ENCODE data around the gene SLC12A3. TPM values are rescaled to one million over a fixed set of nuclear protein-coding genes. Genes with fewer than 3 reads are reported as not detected.
A peak's percentile ranks its signal among the peaks of the same experiment; 100 is the strongest.

SLC12A3 gene, protein sequence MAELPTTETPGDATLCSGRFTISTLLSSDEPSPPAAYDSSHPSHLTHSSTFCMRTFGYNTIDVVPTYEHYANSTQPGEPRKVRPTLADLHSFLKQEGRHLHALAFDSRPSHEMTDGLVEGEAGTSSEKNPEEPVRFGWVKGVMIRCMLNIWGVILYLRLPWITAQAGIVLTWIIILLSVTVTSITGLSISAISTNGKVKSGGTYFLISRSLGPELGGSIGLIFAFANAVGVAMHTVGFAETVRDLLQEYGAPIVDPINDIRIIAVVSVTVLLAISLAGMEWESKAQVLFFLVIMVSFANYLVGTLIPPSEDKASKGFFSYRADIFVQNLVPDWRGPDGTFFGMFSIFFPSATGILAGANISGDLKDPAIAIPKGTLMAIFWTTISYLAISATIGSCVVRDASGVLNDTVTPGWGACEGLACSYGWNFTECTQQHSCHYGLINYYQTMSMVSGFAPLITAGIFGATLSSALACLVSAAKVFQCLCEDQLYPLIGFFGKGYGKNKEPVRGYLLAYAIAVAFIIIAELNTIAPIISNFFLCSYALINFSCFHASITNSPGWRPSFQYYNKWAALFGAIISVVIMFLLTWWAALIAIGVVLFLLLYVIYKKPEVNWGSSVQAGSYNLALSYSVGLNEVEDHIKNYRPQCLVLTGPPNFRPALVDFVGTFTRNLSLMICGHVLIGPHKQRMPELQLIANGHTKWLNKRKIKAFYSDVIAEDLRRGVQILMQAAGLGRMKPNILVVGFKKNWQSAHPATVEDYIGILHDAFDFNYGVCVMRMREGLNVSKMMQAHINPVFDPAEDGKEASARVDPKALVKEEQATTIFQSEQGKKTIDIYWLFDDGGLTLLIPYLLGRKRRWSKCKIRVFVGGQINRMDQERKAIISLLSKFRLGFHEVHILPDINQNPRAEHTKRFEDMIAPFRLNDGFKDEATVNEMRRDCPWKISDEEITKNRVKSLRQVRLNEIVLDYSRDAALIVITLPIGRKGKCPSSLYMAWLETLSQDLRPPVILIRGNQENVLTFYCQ
- not detected for total RNA-seq

DNA sequence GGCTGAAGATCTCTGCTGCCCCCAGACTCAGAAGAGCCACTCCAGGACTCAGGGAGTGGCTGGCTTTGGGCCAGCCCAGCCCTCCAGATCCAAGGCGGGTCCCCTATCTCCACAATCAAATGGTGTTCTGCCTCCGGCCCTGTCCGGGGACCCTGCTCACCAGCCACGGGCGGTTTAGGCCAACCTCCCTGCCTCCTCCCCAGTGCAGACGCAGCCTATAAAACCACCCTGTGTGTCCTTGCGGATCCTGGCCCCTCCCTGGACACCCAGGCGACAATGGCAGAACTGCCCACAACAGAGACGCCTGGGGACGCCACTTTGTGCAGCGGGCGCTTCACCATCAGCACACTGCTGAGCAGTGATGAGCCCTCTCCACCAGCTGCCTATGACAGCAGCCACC, at the start of gene SLC12A3:
TSS of gene SLC12A3 (plus strand) at position 248 of the 400 bp plus-strand sequence. CDS start at position 277, 29 bp downstream.
- DNase-seq, result no peak
- Mint-ChIP-seq H3K4me1 (ENCODE audit: low read depth) (peaks cover 25% of the 10 kb centered on the region), H3K27me3 (ENCODE audit: low read depth) (no peaks in the 10 kb centered on the region), H3K9me3 (no peaks in the 10 kb centered on the region), H3K4me3 (no peak within 1 kb of the TSS), H3K36me3 (ENCODE audit: low read depth) (no peaks in the 10 kb centered on the region), H3K27ac (no peak within 1 kb of the TSS)
- CTCF ChIA-PET, result interaction anchor here (1.0 to 12.9 kb wide), 4 partner anchors 8 to 177 kb away, joined by 3 to 200 read pairs (median 3); no protein-coding TSS in a partner anchor
- intact Hi-C loops (cut with micrococcal nuclease), result loop anchor here (5.0 to 10.0 kb wide), 2 partner anchors 180 to 288 kb away; no protein-coding TSS in a partner anchor

DNA sequence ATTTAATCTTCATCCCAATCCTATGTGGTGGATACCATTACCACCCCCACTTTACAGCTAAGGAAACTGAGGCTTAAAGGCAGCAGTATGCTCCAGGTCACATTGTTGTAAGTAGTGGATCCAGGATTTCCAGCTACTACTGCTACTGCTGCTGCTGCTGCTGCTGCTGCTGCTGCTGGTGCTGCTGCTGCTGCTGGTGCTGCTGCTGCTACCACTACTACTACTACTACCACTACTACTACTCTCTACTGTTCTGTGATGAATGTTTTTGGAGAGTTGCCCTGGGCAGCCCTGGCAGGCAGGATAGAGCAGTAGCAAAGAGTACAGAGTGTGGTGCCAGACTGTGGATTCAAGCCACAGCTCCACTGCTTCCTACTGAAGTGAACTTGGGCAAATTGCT, 49.3 kb upstream of the SLC12A3 start:
- H3K4me1 Mint-ChIP-seq (ENCODE audit: low read depth), result no peaks in the 10 kb centered on the region
- H3K36me3 Mint-ChIP-seq (ENCODE audit: low read depth), result peaks cover 9% of the 10 kb centered on the region
- no peak overlapping the region for H3K4me3 Mint-ChIP-seq
- DNase-seq, result no peak
- intact Hi-C loops (cut with micrococcal nuclease), result no loop called here
- H3K9me3 Mint-ChIP-seq, result no peaks in the 10 kb centered on the region
- CTCF ChIA-PET, result no interaction called here
- no peaks in the 10 kb centered on the region for H3K27me3 Mint-ChIP-seq (ENCODE audit: low read depth)
- no peak overlapping the region for H3K27ac Mint-ChIP-seq

DNA sequence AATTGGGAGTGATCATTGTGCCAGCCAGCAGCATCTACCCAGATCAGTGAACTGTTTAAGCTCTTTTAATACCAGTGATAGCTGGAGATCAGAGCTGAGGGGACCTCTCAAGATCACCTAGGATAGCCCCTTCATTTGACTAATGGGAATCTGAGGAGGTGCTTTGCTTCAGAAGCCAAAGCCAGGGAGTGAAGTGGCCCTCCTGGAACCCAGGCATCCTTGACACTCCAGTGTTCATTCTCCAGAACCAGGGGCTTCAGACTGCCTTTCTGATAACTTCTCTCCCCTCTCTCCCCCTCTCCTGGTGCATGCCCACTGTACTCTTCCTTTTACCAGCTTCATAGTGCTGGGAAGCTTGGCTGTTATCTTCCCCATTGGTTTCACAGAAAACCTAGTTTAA, 48.0 kb upstream of the SLC12A3 start:
- no peaks in the 10 kb centered on the region for H3K27me3 Mint-ChIP-seq (ENCODE audit: low read depth)
- H3K27ac Mint-ChIP-seq, result no peak overlapping the region
- no peak overlapping the region for H3K4me3 Mint-ChIP-seq
- intact Hi-C loops (cut with micrococcal nuclease), result no loop called here
- no peaks in the 10 kb centered on the region for H3K4me1 Mint-ChIP-seq (ENCODE audit: low read depth)
- H3K36me3 Mint-ChIP-seq (ENCODE audit: low read depth), result peaks cover 16% of the 10 kb centered on the region
- CTCF ChIA-PET, result interaction anchor here (0.8 to 1.7 kb wide), 2 partner anchors 24 to 135 kb away, joined by 3 to 4 read pairs; no protein-coding TSS in a partner anchor
- DNase-seq, result no peak
- no peaks in the 10 kb centered on the region for H3K9me3 Mint-ChIP-seq

DNA sequence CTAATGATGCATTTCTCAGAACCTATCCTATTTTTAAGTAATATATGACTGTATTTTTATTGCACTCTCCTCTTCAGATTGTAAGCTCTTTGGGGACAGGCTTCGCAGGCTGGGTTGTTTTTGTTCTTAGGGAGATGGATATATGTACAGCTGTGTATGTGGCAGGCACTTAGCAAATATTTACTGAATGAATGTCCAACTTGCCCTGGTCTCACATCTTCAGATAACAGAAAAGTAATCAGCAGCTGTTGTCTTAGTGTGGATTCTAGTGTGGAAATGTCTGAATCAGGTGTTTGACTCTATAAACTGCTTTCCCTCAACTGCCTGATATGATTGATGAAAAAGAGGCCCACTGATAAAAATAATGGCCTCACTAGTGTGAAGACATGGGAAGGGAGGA, 47.1 kb upstream of the SLC12A3 start:
- no peak for DNase-seq
- Mint-ChIP-seq H3K36me3 (ENCODE audit: low read depth) (peaks cover 19% of the 10 kb centered on the region), H3K4me3 (no peak overlapping the region), H3K9me3 (no peaks in the 10 kb centered on the region), H3K27ac (no peak overlapping the region), H3K27me3 (ENCODE audit: low read depth) (no peaks in the 10 kb centered on the region), H3K4me1 (ENCODE audit: low read depth) (no peaks in the 10 kb centered on the region)
- CTCF ChIA-PET, result interaction anchor here (0.8 to 1.7 kb wide), 3 partner anchors 12 to 134 kb away, joined by 3 to 4 read pairs (median 3); no protein-coding TSS in a partner anchor
- intact Hi-C loops (cut with micrococcal nuclease), result no loop called here

DNA sequence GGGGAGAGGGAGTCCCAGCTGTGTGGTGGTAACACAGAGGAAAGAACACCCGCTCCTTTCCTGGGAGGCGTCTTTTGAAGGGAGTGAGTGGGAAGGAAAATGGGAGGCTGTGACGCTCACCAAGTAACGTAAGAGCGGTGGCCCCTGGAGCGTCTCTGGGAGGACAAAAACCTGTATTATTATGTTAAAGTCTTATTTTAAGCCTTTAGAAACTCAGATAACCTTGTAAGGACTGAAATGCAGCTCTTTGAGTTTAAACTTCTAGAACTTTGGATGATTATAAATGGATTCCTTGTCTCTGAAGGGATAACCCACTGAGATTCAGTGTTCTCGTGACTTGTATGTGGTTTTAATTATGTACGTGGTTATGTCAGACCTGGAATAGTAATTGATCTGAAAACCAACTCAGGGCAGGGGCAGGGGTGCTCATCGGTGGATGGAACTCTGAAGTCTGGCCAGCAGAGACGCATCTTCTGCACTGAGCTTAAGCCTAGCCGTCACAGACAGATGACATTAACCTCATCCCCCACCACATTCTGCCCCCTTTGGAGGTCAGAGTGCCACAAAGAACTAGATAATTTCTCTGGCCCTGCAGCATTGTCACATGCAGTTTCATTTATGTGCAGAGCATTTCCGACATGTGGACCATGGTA, 41.8 kb upstream of the SLC12A3 start:
- Mint-ChIP-seq H3K27ac (no peak overlapping the region), H3K9me3 (no peaks in the 10 kb centered on the region), H3K4me3 (no peak overlapping the region), H3K27me3 (ENCODE audit: low read depth) (no peaks in the 10 kb centered on the region), H3K36me3 (ENCODE audit: low read depth) (peaks cover 38% of the 10 kb centered on the region), H3K4me1 (ENCODE audit: low read depth) (no peaks in the 10 kb centered on the region)
- CTCF ChIA-PET, result no interaction called here
- DNase-seq, result no peak
- intact Hi-C loops (cut with micrococcal nuclease), result no loop called here

DNA sequence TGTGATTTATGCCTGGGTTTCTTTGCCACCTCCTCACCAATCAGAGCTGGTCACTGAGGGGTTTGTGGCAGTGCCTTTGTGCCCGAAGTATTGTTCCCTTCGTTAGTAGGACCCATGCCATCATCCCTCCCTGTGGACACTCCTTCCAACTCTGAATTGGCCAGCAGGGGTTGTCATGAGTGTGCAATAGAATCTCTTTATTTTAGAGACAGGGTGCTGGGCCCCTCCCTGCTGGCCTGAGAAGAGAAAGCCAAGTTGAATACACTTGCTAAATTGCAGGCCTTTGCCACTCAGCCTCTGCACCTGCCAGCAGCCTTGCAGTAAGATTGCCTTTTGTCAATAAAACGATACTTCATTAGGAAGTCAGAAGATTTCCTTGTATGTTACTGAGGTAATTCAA, 40.7 kb upstream of the SLC12A3 start:
- no peak overlapping the region for H3K4me3 Mint-ChIP-seq
- no peak overlapping the region for H3K27ac Mint-ChIP-seq
- H3K4me1 Mint-ChIP-seq (ENCODE audit: low read depth), result no peaks in the 10 kb centered on the region
- intact Hi-C loops (cut with micrococcal nuclease), result no loop called here
- no peak for DNase-seq
- CTCF ChIA-PET, result interaction anchor here (0.7 to 1.5 kb wide), 3 partner anchors 32 to 113 kb away, joined by 3 to 4 read pairs (median 3); no protein-coding TSS in a partner anchor
- H3K9me3 Mint-ChIP-seq, result no peaks in the 10 kb centered on the region
- H3K36me3 Mint-ChIP-seq (ENCODE audit: low read depth), result peaks cover 43% of the 10 kb centered on the region
- H3K27me3 Mint-ChIP-seq (ENCODE audit: low read depth), result no peaks in the 10 kb centered on the region

DNA sequence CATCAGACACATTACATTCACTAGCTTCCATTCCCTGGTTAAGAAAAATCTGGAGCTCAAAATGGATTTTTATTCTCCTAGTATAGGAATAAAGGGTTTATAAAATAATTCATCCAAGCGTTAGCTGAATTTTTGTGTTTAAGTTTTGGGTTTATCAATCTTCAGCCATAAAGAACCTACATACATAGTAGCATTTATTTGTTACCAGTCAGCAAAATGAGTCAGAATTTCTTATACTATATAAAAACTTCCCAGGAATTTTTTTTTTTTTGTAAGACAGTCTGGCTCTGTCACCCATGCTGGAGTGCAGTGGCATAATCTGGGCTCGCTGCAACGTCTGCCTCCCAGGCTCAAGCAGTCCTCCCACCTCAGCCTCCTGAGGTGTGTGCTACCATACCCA, 40.2 kb upstream of the SLC12A3 start:
- no peaks in the 10 kb centered on the region for H3K9me3 Mint-ChIP-seq
- no peak overlapping the region for H3K27ac Mint-ChIP-seq
- CTCF ChIA-PET, result interaction anchor here (0.7 to 1.5 kb wide), 3 partner anchors 31 to 112 kb away, joined by 3 to 4 read pairs (median 3); no protein-coding TSS in a partner anchor
- intact Hi-C loops (cut with micrococcal nuclease), result no loop called here
- no peak overlapping the region for H3K4me3 Mint-ChIP-seq
- no peak for DNase-seq
- no peaks in the 10 kb centered on the region for H3K27me3 Mint-ChIP-seq (ENCODE audit: low read depth)
- H3K36me3 Mint-ChIP-seq (ENCODE audit: low read depth), result peaks cover 45% of the 10 kb centered on the region
- H3K4me1 Mint-ChIP-seq (ENCODE audit: low read depth), result no peaks in the 10 kb centered on the region

DNA sequence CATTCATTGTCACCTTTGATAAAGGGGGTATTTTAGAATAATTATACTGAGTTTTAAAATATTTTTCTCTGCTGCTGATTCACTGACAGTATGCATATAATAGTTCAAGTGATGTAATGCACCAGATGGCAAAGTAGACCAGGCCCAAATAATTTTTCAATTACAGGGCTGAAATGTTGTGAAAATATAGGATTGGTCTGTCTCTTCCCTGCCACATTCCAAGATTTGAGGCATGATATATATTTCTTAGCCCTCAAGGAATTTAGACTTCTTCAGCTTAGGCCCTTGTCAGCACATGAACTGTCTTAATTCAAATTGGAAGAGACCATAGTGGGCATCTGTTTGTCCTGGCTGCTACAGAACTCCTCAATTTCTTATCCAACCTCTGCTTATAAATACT, 39.2 kb upstream of the SLC12A3 start:
- CTCF ChIA-PET, result interaction anchor here (0.7 kb wide), 1 partner anchor 1821 kb away, joined by 3 read pairs; no protein-coding TSS in a partner anchor
- no peak for DNase-seq
- Mint-ChIP-seq H3K4me1 (ENCODE audit: low read depth) (no peaks in the 10 kb centered on the region), H3K4me3 (no peak overlapping the region), H3K27ac (no peak overlapping the region), H3K27me3 (ENCODE audit: low read depth) (no peaks in the 10 kb centered on the region), H3K36me3 (ENCODE audit: low read depth) (peaks cover 44% of the 10 kb centered on the region), H3K9me3 (no peaks in the 10 kb centered on the region)
- intact Hi-C loops (cut with micrococcal nuclease), result no loop called here

DNA sequence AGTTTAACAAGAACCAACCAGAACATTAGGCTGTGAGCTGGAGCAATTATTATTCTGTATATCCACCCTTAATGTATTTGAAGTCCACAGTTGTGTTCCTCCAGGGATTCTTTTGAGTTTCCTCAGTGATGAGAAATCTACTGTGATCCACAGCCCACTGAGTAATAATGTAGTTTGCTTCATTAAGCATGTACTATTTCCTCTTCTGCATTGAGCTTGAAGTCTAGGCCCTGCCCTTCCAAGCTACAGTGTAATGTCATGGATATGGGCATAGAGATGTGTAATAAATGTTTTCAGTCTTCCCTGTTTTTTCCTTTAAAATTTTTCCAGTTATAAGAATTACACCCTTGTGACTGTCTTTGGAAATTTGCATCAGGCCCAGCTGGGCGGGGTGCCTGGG, 36.4 kb upstream of the SLC12A3 start:
- CTCF ChIA-PET, result interaction anchor here (1.3 to 1.4 kb wide), 2 partner anchors 122 to 127 kb away, joined by 3 read pairs; no protein-coding TSS in a partner anchor
- no peak overlapping the region for H3K27ac Mint-ChIP-seq

DNA sequence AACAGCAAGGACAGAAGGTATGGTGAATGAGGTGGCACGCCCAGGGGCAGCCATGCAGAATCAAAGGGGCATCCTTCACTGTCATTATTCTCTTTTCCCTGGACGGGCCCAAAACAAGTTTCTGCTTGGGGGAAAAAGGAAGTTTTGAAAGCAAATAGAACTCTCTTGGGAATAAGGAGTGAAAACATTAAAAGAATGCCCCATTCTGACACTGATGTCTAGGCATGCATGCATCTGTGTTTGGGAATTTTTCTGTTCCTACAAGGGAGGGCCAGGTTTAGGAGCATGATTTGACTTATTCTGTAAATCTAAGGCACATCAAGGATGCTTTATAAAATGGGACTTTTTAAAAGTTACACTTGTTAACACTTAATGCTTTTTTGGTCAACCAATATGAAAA, 34.3 kb upstream of the SLC12A3 start:
- CTCF ChIA-PET, result no interaction called here
- intact Hi-C loops (cut with micrococcal nuclease), result no loop called here
- peaks cover 55% of the 10 kb centered on the region for H3K36me3 Mint-ChIP-seq (ENCODE audit: low read depth)
- no peaks in the 10 kb centered on the region for H3K27me3 Mint-ChIP-seq (ENCODE audit: low read depth)
- H3K4me3 Mint-ChIP-seq, result no peak overlapping the region
- H3K27ac Mint-ChIP-seq, result no peak overlapping the region
- no peak for DNase-seq
- H3K4me1 Mint-ChIP-seq (ENCODE audit: low read depth), result peaks cover 13% of the 10 kb centered on the region
- no peaks in the 10 kb centered on the region for H3K9me3 Mint-ChIP-seq

More for the DNA sequence above, 36.4 kb upstream of the SLC12A3 start:
- Mint-ChIP-seq H3K4me3 (no peak overlapping the region), H3K4me1 (ENCODE audit: low read depth) (peaks cover 13% of the 10 kb centered on the region), H3K36me3 (ENCODE audit: low read depth) (peaks cover 53% of the 10 kb centered on the region), H3K9me3 (no peaks in the 10 kb centered on the region), H3K27me3 (ENCODE audit: low read depth) (no peaks in the 10 kb centered on the region)
- intact Hi-C loops (cut with micrococcal nuclease), result no loop called here
- DNase-seq, result no peak

DNA sequence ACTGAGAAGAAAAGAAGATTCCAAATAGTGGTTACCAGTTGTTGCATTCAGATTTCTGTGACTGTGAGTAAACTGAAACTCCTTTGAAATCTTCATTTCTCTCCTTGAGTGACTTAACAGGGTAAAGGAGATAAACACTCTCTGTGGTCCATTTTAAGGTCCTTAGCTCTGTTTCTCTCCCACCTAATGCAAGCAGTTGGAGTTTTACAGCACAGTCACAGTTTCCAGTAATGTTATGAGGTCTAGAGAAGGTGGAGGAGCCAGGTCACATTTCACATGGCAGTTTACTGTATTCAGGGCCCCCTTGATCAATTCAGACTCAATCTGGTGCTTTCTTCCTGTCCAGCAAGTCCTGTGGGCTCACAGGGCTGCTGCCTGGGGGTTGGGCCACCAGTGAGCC, 32.2 kb upstream of the SLC12A3 start:
- Mint-ChIP-seq H3K4me1 (ENCODE audit: low read depth) (peaks cover 13% of the 10 kb centered on the region), H3K9me3 (no peaks in the 10 kb centered on the region), H3K4me3 (no peak overlapping the region), H3K27me3 (ENCODE audit: low read depth) (no peaks in the 10 kb centered on the region), H3K27ac (peak overlapping the region; percentile 17), H3K36me3 (ENCODE audit: low read depth) (peaks cover 57% of the 10 kb centered on the region)
- CTCF ChIA-PET, result interaction anchor here (0.5 kb wide), 1 partner anchor 151 kb away, joined by 3 read pairs; no protein-coding TSS in a partner anchor
- no peak for DNase-seq
- intact Hi-C loops (cut with micrococcal nuclease), result no loop called here

Measured in activated naive CD4-positive, alpha-beta T cell treated with anti-CD3 and anti-CD28 coated beads for 36 hours (primary cell).